ENCODE measurements around the gene CLCN1.

DNA sequence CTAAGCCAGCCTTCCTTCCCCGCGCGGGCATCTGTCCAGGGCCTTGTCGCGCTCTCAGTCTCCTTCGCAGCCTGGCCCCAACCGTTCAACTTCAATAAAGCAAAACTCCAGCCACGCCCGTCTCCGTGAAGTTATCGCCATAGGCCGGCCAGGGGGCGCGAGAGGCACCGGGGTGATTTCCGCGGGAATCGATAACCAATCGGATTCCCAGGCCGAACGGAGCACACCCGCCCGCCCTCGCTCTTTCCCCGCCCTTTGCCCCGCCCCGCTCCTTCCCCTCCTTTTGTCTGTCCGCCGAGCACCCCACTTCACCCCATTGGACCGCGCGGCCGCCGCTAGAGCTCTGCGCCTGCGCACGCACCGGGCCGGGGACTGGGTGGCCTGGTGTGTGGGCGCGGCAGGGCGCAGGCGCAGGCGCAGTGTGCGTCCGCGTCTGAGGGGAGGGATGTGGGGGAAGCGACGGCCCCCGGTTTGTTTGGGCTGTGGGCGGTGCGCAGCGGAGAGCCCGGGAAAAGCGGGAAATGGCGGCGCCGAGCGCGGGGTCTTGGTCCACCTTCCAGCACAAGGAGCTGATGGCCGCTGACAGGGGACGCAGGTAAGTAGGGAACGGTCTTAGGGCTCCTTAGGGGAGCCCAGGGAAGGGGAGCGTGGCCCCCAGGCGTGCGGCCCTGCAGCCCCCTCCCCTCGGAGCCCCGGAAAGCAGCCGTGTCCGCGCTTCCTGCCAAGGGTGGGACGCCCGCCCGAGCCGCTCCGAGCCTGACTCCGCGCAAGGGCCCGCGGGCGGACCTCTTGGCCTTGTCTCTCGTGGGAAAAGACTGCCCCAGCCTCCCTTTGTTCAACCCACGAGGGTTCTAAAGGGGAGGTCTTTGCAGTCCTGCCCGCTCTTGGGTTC lies 27.7 kb upstream of the CLCN1 start, which contains the start of gene CASP2:
- peak; percentile 26 to 43 (median 28) for TF ChIP-seq CTCF (IDR thresholded peaks at IDR 0.05)
- TF ChIP-seq POLR2A (IDR thresholded peaks at IDR 0.05): peak in 1 of 2 donors; percentile 59
